Measurements from ENCODE around the gene COPZ1. TPM values are rescaled to one million over a fixed set of nuclear protein-coding genes. Genes with fewer than 3 reads are reported as not detected.

Gene COPZ1
- total and polyA plus RNA-seq, 9 of the 15 experiments (the other 6 are each of a cell fraction or from before 2014, with no cell fraction given): 137 to 487 (median 233) TPM

GRCh38 chr12:54286042-54287030, 38.6 kb upstream of the COPZ1 start (continued):
- TF ChIP-seq, protein P1, sequence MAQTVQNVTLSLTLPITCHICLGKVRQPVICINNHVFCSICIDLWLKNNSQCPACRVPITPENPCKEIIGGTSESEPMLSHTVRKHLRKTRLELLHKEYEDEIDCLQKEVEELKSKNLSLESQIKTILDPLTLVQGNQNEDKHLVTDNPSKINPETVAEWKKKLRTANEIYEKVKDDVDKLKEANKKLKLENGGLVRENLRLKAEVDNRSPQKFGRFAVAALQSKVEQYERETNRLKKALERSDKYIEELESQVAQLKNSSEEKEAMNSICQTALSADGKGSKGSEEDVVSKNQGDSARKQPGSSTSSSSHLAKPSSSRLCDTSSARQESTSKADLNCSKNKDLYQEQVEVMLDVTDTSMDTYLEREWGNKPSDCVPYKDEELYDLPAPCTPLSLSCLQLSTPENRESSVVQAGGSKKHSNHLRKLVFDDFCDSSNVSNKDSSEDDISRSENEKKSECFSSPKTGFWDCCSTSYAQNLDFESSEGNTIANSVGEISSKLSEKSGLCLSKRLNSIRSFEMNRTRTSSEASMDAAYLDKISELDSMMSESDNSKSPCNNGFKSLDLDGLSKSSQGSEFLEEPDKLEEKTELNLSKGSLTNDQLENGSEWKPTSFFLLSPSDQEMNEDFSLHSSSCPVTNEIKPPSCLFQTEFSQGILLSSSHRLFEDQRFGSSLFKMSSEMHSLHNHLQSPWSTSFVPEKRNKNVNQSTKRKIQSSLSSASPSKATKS (CRISPR knock-in tag; IDR thresholded peaks at IDR 0.05): no peak
- TF ChIP-seq ZNF263 (CRISPR knock-in tag; IDR thresholded peaks at IDR 0.05; ENCODE audit: borderline replicate concordance) (no peak), ELF2 (CRISPR knock-in tag; IDR thresholded peaks at IDR 0.05) (no peak), ETS1 (conservative IDR thresholded peaks at IDR 0.05; ENCODE audit: control insufficient read depth, low read depth, low read length) (no peak), HDAC3 (IDR thresholded peaks at IDR 0.05; ENCODE audit: borderline replicate concordance, partially characterized antibody) (no peak), BCL6 (CRISPR knock-in tag; IDR thresholded peaks at IDR 0.05) (no peak), ZBTB12 (CRISPR knock-in tag; IDR thresholded peaks at IDR 0.05) (no peak), ZNF449 (CRISPR knock-in tag; IDR thresholded peaks at IDR 0.05) (no peak), ZNF12 (CRISPR knock-in tag; IDR thresholded peaks at IDR 0.05) (no peak), SAFB2 (IDR thresholded peaks at IDR 0.05; ENCODE audit: borderline replicate concordance, low read depth, low read length, severe bottlenecking) (no peak), BCOR (IDR thresholded peaks at IDR 0.05) (no peak), GABPB1 (CRISPR knock-in tag; IDR thresholded peaks at IDR 0.05) (no peak), ESRRA (IDR thresholded peaks at IDR 0.05; ENCODE audit: borderline replicate concordance, low read depth) (peak; percentile 63), TRIM24 (IDR thresholded peaks at IDR 0.05) (no peak), C11orf30 (IDR thresholded peaks at IDR 0.05; ENCODE audit: low read depth) (no peak), SIRT6 (IDR thresholded peaks at IDR 0.05; ENCODE audit: low read depth, low read length) (peak; percentile 93), JUND (IDR thresholded peaks at IDR 0.05; ENCODE audit: borderline replicate concordance, low read depth, low read length) (0 out of 2 replicates have a peak, but pooled peaks have one; percentile 30), JUND (tag; IDR thresholded peaks at IDR 0.05; ENCODE audit: borderline replicate concordance, low read depth, low read length) (peak; percentile 57; the same call in 1 of the 3 replicates), HEY1 (CRISPR knock-in tag; IDR thresholded peaks at IDR 0.05; ENCODE audit: borderline replicate concordance) (no peak), TRIM28 (IDR thresholded peaks at IDR 0.05) (no peak), ZNF24 (IDR thresholded peaks at IDR 0.05) (no peak), OTX1 (CRISPR knock-in tag; IDR thresholded peaks at IDR 0.05) (peak; percentile 69)
